Islet of Langerhans (tissue), 1 donor: ENCODE results near the gene RBM38.
A peak's percentile ranks its signal among the peaks of the same experiment; 100 is the strongest.

Experiments
- FAIRE-seq: peaks from one replicate; lab custom pipeline; 2011; peaks lifted over from hg19 to GRCh38; lab: Jason Lieb, UNC

Gene RBM38

DNA sequence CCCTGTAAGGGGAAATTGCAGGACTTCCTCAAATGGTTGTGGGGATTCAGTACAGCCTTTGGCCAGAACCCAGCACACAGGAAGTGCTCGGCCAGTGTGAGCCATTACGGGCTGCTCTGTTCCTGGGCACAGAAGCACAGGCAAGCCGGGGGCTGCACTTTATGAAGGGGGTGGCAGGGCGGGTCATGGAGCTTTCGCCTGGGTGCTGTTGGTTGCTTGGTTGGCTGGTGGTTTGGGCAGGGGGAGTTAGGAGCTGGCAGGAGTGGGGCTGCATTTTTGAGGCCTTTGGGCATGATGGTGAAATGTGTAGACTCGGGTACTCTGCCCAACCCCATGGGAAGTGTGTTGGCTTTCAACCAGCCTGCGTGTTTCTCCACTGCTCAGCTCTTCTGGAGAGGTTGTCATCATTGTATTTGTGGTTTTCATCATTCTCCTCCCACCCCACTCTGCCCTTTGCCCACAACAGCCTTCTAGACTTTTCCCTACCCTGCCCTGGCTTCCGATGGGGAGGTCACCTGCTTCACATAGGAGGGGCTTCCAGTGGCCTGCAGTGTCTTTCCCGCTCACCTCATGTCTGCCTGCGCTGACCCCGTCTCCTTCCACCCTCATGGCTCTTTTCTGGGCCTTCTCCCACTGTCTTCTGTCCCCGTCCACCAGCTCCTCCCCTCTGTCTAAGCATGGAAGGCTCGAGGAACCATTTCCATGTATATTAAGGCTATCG, 16.1 kb upstream of the RBM38 start:
- FAIRE-seq = no peak

DNA sequence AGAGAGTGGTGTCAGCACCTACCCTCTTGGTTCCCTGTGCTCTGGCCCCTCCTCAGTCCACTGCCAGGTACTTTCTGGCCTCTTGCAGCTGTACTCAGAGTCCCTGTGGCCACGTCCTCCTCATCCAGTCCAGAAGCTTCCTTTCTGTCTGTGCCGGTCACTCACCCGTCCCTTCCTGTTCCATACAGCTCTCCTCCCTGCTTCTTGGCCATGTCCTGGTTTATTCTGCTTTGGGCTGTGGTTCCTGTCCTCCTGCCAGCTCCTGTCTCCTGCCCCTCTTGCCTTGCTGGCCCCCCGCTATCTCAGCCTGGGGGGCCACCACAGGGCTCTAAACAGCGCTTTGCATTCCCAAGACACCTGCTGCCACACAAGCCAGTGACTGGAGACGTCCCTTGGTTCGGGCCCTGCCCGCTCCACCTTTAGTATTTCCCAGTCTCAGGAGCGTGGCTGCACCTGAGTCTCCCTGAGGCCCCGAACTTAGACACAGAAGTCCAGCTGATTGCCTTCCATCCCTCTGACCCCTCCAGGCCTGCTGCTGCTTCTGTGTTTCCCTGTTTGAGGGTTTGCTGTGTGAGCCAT, 15.5 kb upstream of the RBM38 start:
- FAIRE-seq = no peak

DNA sequence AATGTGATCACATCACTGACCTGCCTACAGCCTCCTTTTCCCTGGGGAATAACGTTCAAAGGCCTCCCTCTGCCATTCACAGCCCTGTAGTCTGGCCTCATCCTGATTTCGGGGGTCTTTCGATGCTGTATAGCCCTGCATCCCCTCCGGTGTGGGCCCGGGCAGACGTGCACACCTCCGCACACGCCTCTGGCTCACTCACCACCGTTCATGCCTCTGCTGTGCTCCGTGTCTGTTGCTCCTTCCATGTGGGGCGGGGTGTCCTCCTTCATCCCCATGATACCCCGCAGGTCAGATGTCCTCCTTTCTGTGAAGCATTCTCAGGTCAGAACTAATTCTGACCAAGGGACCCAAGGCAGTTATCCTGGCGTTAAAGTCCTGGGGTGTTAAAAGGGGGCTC, 13.8 kb upstream of the RBM38 start:
- FAIRE-seq = no peak

DNA sequence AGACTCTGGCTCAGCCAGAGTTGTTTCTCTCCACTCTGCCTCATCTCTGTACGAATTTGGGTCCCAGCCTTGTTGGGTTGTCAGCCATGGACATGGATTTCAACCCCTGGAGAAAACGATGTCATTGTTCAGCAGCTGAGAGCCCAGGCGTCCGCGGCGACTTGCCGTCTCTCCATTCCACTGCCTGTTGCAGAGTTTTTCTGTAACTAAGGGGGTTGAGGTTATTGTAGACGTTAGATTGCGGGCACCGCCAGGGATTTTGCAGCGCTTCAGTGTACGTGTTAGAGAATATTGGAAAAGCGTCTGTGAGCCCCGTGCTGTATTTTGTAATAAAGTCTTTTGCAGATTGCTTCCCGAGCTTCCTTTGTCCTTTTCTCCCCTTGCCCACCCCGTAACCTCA, 13.1 kb upstream of the RBM38 start:
- no peak for FAIRE-seq

DNA sequence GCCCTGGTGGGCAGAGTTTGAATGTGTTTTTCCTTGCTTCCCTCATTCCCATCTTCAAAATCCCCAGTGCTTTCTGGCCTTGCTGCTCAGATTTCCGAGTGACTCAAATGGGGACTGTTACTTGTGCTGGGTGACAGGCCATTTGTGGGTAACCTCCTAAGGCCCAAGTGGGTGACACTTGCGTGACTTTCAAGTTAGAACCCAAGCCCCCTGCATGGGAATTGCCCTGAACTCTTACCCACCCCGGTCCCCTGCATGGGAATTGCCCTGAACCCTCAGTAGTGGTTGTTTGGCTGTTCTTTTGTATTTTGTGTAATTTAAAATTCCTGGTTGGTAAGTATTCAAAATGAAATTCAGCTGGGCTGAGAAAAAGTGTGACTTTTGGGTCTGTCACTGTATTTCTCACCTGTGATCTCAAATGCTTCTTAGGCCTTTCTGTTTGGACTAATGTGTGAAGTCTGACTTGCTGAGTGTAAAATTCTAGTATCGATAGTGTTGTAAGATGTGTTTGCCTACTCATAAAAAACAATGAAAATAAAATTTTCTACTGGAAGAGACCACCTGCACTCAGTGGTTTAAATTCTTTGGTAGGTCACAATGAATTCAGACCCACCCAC, 12.4 kb upstream of the RBM38 start:
- no peak for FAIRE-seq

DNA sequence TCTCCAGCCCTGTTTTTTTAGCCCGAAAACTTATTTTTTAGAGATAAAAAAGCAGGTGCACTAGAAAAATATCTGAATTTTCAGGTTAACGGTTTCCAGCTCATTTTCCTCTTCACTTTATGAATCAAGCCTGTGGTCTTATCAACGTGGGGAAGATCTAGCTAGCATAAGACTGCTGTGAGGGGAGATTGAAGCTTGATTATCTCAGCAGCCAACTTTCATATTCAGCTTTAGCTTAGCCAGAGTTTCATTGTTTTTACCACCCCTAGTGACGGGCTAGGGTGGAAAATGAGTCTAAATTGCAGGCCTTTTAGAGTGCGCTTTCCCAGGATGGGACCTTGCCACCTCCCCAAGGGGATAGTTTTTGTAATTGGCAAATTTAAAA, 11.9 kb upstream of the RBM38 start:
- no peak for FAIRE-seq

DNA sequence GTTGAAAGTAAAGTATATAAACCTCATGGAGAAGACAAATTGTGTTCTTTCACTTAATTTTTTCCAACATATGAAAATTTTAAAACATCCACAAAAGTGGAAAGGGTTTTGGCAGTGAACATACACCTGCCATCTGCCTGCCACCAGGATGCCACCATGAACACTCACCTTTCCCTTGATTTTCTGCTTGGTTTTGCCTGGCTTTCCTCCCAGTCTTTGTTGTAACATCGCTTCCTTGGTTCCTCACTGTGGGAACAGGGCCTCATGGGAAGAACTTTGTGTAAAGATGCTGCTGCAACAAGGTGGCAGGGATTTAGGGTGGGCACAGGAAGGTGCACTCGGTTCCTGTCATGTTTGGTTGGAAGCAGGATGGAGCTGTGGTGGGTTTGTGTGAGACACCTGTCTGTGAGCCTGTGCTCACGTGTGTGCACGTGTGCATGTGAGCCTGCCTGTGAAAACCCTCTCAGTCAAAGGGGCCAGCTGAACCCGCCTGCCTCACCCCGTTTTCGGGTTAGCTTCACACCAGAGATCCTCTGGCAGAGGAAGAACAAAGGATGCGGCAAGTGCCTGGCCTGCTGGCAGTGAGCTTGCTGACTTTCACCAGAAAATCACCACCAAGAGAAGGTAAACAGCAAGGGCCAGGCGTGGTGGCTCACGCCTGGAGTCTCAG, 11.0 kb upstream of the RBM38 start:
- FAIRE-seq = no peak

DNA sequence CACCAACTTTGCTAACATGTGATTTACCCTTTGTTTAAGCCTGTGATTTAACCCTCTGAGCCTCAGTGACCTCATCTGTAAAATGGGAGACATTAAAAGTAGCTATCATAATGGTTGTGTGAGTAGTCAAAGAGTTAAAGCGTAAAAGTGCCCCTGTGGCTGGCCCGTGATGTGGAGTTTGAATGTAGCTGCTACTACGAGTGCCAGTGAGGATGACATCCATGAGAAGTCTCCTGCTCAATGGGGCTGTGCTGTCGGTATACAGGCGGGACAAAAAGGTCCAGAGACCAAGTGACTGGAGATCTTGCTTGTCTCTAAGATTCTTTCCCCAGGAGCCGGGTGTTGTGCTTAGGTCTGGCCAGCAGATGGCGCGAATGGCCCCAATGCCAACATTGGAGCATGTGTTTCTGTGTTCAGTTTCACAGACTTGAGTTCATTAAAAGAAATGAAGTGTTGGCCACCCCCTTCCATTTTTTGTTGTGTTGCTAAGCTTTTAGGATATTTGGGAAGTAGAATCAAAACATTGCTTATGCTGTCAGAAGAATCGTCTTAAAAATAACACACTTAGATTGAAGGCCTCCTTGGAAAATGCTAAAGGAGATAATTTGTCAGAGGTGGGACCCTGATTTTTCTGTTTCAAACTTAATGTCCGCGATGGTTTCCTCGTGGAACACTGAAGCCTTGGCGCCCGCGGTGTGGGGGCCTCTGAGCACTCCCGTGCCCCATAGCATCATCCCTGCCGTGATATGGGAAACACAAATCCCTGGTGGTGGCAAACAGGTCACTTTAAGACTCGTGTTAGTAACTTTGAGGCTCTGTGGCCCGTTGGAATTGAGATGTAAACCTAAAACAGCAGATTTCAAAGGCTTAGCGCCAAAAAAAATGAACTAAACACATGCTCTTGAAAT, 9.3 kb upstream of the RBM38 start:
- peak; percentile 49 for FAIRE-seq

DNA sequence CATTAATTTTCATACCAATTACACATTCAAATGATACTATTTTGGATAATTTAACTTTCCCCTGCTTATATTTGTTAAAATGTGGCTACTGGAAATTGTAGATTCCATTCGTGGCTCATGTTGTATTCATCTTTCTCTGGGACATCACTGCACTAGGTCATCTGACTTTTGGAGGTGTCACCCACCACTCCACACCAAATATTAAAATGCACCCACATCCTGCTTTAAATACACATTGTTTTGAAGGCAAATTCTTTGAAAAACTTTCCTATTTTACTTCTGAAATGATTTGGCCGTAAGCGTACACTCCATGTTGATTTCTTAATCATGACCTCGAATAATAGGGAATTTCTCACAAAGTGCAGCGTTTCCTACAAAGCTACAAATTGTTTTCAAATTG, 8.7 kb upstream of the RBM38 start:
- FAIRE-seq = no peak

DNA sequence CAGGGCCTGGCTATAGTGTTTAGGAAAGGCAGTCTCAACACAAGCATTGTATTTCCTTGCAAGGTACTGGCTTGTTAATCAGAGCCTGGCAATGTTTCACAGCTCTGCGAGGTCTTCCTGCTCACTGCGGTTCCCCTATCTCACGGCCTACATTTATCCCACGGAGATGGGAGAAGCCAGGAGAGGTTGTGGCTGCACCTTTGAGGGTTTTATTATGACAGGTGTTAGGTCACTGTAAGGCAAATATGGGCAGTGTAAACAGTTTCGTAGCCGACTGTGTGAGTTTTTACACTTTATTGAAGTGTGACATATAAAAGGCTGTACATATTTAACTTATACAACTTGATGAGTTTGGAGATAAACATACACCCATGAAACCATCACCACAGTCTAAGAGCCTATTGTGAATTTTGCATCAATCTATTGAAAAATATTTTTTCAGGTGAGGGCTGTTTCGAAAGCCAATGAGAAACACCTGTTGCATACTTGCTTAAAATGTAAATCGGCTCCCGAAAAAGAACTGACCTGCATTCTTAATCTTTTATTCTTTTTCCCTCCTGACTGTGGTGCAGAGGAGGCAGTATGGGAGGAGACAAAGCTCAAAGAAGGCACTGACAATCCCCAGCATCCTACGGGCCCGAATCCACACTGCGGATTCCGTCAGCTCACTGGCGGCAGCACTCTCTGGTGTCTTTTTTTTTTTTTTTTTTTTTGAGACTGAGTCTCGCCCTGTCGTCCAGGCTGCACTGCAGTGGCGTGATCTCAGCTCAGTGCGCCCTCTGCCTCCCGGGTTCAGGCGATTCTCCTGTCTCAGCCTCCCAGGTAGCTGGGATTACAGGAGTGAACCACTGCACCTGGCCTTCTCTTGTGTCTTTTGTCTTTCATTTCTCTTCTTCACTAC, 7.5 kb upstream of the RBM38 start:
- no peak for FAIRE-seq

DNA sequence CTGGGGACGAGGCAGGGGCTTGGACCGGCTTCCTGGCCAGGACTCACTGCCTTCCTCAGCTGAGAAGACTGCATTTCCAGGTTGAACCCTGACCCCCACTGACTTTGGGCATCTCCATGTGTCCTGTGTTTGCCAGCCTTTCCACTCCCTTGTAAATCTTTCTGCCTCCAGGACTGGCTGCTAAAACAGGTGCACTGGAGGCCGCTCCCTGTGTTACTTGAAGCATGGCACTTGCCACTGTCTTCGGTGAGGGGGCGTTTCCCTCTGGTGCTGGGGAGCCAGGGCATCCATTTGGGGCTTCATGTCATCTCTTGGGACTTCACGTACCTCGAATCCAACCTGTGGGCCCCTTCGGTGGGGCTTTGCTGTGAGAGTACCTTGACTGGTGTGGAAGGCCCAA, 6.7 kb upstream of the RBM38 start:
- no peak for FAIRE-seq

DNA sequence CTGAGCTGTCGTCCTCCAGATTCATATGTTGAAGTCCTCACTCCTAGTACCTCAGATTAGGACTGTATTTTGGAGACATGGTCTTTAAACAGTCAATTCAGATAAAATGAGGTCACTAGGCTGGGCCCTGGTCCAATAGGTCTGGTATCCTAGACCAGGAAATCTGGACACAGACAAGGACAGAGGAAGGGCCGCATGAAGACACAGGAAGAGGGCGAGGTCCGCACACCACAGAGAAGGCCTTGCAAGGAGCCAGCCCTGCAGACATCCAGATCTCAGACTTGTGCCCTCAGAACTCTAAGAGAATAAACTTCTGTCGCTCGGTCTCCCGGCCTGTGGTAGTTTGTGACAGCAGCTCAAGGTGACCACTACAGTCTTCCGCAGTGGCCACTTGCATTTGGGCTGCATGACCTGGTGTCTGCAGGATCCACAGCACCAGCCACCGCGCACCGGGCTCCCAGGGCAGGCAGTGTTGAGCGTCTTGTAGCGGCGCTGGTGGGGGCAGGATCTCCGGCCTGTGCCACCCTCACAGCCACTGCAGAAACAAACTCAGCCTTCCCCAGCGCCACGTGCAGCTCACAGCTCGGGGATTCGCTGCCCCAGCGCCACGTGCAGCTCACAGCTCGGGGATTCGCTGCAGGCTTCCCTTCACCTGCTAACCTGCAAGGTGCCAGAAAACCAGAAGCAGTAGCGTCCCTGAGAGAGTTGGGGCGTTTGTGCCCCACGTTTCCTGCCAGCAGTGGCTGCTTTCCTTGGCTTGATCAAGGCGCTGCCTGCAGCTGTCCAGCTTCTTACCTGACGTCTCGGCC, 6.0 kb upstream of the RBM38 start:
- no peak for FAIRE-seq

DNA sequence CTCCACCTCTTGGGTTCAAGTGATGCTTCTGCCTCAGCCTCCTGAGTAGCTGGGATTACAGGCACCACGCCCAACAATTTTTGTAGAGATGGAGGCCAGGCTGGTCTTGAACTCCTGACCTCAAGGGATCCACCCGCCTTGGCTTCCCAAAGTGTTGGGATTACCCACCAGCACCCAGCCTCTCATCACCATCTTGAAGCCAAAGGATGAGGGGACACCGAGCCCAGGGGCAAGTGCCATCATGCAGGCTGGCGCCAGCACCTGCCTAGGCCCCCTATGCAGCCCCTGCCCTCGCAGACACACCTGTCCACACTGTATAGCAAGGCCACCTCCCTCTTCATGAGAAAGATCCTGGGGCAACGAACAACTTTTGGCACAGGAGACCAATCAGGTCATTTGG, 5.3 kb upstream of the RBM38 start:
- no peak for FAIRE-seq

DNA sequence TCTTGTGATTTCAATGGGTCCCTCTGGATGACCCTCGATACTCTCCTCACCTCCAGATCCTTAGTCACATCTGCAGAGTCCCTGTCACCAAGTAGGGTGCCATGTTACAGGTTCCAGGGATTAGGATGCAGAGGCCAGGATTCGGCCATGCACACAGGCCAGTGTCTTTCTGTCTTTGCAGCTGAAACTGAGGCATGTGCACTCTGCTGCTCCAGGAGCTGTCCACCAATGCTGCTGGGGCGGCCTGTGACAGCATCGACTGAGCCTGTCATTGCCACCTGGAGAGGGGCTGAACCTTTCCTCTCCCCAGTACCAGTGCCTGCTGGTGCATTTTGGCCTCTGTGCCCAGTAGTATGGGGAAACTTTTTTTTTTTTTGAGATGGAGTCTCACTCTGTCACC, 4.4 kb upstream of the RBM38 start:
- FAIRE-seq = no peak

DNA sequence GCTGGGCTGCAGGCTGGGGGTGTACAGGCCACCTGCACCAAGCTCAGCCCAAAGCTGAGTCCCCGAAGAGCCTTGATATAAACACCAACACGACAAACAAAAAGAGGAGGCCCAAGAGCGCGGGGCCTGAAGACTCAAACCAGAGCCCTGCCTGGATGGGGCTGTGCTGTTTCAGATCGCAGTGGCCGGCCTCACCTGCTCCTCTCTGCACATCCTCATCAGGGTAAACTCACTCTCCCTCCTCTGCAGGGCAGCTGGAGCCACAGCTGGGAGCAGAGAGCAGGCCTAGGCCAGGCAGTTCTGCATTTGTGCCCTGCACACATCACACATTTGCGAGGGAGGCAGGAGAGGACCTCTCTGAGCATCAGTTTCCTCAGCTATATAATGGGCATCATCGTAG, 3.7 kb upstream of the RBM38 start:
- no peak for FAIRE-seq

DNA sequence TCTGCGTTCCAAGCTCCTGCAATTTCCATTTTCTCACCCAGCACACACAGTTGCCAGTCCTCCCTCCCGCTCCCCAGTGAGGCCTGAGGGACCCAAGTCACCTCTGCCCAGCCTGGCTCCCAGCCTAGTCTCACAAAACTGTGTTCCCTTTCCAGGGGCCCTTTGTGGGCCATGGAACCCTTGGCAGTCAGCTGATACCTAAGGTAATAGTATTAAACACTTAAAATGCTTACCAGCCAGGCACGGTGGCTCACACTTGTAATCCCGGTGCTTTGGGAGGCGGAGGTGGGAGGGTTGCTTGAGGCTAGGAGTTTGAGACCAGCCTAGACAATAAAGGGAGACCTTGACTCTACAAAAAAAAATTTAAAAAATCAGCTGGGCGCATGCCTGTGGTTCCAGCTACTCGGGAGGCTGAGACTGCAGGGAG, 3.2 kb upstream of the RBM38 start:
- no peak for FAIRE-seq

DNA sequence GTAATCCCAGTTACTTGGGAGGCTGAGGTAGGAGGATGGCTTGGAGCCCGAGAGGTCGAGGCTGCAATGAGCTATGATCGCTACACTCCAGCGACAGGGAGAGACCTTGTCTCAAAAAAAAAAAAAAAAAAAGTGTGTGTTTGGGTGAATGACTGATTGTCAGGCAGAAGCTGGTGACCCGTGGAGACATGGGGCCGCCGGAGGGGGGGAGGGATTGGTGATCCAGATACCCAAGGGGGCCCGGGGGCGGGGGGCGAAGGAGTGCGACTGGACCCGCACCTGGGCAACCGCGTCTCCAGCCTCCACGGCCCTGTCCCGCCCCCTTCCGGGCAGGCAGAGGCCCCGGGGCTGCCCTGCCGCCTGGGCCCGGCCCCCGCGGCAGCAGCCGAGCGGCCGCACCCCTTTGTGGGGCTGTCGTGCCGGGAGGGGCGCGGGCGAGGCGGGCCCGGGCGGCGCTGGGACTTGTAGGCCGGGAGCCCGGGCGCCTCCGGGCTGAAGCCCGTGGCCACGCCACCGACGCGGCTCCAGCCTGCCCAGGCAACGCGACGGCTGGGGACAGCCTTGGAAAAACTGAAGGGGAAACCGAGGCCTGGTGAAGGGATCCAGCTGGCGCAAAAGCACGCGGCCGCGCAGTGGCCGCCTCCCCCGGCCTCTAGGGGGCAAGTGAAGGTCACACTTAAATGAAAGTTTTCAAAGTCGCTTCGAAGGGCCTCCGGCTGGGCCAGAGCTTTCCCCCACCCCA, 2.1 kb upstream of the RBM38 start:
- no peak for FAIRE-seq

DNA sequence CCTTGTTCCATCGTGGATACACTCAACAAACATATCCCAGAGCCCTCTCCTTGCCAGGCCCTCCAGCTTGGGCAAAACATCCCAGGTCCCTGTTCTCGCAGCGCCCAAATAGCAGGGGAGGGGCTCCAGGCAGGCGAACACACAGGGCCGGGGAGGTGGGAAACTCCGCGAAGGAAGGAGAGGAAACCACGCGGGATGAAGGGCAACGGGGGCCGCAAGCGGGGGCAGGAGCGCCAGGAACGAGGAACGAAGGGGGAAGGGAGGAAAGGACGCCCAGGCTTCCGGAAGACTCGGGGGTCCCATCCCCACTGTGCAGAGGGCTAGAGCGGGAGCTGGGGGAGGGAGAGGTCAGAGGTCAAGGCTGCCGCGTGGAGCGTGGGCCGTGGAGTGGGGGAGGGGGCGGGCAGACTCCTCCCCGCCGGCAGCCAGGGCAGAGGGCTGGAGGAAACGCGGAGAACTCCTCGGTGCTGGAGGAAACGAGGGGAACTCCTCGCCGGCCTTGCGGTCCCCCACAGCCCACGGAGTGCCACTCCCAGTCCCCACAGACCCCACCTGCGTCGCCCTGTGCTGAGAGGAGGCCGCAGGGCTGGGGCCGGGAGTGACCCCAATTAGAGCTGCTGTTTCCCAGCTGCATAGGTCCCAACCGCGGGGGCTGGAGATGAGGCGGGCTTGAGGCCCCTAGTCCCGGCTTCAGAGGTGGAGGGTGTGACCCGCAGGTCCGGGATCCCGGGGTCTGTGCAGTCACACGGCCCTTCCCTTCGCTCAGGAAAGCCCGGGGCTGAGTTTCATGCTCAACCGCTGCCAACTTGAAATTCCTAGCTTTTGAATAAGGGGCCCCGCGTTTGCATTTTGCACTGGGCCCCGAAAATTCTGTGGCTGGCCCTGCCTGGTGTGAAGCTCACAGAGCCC, 1.2 kb upstream of the RBM38 start:
- no peak for FAIRE-seq
